ENCODE results near the gene RARB. TPM values are rescaled to one million over a fixed set of nuclear protein-coding genes. Genes with fewer than 3 reads are reported as not detected.

Gene RARB
- total and polyA plus RNA-seq, 2 of the 13 experiments (the other 11 are each of a cell fraction or from before 2014, with no cell fraction given): 0.16 TPM; not detected in 1

DNA sequence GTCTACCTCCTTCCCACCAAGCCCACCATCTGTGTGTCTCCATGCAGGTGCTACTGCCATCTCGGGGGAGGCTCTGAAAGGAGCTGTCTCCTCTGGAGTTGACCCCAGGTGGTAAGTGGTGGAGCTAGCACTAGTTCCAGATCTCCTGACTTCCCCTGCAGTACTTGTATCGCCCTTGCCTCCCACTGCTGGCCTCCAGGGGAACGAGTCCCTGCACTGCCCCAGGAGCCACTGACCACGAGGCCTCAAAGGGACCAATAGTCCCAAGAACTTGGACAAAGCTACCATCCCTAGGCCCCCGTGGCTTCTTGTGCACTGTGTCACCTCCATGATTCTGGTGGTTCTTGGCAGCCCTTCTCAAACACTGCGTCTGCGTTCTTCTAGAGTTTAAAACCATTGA lies 137.7 kb downstream of the RARB start:
- no peak overlapping the region for H3K9ac ChIP-seq (ENCODE audit: insufficient read depth, low read depth, low read length)
- H3K4me3 ChIP-seq (replicated peaks in 1 of 3; ENCODE audit: insufficient read depth in 1 of 3, low read depth in 2 of 3, low read length in 3 of 3): no peak overlapping the region
- no peak overlapping the region for H2AFZ ChIP-seq (ENCODE audit: low read length)
- no peaks in the 10 kb centered on the region for H3K36me3 ChIP-seq (replicated peaks in 1 of 2; ENCODE audit: control insufficient read depth in 1 of 2, insufficient read depth in 2 of 2, low read length in 2 of 2)
- H3K27ac ChIP-seq (ENCODE audit: extremely low read length, insufficient read depth, low read length): no peak overlapping the region
- POLR2A ChIA-PET: no interaction called here
- no peaks in the 10 kb centered on the region for H4K20me1 ChIP-seq (ENCODE audit: insufficient read depth, low read length)
- no peak overlapping the region for H3K4me2 ChIP-seq (ENCODE audit: low read depth, low read length)
- no peak for FAIRE-seq
- H3K27me3 ChIP-seq (ENCODE audit: control insufficient read depth in 1 of 2, insufficient read depth in 2 of 2, low read length in 2 of 2): no peaks in the 10 kb centered on the region
- no peaks in the 10 kb centered on the region for H3K9me3 ChIP-seq (ENCODE audit: low read length)
- ATAC-seq: peak; percentile 42; the same call in 2 of the 3 replicates
- intact Hi-C loops (cut with micrococcal nuclease; ENCODE audit: unreplicated experiment): no loop called here
- in situ Hi-C loops (cut with HindIII; ENCODE audit: extremely low pct_ligation_motif_present, low pct_unique_long_range_greater_than_20kb): no loop called here
- CTCF ChIA-PET (ENCODE audit: low intra/inter-chr PET ratio, low total read pairs): no interaction called here
- no peaks in the 10 kb centered on the region for H3K79me2 ChIP-seq (ENCODE audit: insufficient read depth, low read length)
- no peak for DNase-seq (ENCODE audit: low spot score)
- TF ChIP-seq, protein P1, sequence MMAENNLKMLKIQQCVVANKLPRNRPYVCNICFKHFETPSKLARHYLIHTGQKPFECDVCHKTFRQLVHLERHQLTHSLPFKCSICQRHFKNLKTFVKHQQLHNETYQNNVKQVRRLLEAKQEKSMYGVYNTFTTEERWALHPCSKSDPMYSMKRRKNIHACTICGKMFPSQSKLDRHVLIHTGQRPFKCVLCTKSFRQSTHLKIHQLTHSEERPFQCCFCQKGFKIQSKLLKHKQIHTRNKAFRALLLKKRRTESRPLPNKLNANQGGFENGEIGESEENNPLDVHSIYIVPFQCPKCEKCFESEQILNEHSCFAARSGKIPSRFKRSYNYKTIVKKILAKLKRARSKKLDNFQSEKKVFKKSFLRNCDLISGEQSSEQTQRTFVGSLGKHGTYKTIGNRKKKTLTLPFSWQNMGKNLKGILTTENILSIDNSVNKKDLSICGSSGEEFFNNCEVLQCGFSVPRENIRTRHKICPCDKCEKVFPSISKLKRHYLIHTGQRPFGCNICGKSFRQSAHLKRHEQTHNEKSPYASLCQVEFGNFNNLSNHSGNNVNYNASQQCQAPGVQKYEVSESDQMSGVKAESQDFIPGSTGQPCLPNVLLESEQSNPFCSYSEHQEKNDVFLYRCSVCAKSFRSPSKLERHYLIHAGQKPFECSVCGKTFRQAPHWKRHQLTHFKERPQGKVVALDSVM (CRISPR knock-in tag; IDR thresholded peaks at IDR 0.05): no peak
- TF ChIP-seq, protein P2, sequence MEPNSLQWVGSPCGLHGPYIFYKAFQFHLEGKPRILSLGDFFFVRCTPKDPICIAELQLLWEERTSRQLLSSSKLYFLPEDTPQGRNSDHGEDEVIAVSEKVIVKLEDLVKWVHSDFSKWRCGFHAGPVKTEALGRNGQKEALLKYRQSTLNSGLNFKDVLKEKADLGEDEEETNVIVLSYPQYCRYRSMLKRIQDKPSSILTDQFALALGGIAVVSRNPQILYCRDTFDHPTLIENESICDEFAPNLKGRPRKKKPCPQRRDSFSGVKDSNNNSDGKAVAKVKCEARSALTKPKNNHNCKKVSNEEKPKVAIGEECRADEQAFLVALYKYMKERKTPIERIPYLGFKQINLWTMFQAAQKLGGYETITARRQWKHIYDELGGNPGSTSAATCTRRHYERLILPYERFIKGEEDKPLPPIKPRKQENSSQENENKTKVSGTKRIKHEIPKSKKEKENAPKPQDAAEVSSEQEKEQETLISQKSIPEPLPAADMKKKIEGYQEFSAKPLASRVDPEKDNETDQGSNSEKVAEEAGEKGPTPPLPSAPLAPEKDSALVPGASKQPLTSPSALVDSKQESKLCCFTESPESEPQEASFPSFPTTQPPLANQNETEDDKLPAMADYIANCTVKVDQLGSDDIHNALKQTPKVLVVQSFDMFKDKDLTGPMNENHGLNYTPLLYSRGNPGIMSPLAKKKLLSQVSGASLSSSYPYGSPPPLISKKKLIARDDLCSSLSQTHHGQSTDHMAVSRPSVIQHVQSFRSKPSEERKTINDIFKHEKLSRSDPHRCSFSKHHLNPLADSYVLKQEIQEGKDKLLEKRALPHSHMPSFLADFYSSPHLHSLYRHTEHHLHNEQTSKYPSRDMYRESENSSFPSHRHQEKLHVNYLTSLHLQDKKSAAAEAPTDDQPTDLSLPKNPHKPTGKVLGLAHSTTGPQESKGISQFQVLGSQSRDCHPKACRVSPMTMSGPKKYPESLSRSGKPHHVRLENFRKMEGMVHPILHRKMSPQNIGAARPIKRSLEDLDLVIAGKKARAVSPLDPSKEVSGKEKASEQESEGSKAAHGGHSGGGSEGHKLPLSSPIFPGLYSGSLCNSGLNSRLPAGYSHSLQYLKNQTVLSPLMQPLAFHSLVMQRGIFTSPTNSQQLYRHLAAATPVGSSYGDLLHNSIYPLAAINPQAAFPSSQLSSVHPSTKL (CRISPR knock-in tag; IDR thresholded peaks at IDR 0.05): no peak
- TF ChIP-seq ZNF567 (CRISPR knock-in tag; IDR thresholded peaks at IDR 0.05; ENCODE audit: borderline replicate concordance) (no peak), NFYB (CRISPR knock-in tag; IDR thresholded peaks at IDR 0.05) (no peak), TRIM24 (CRISPR knock-in tag; IDR thresholded peaks at IDR 0.05) (no peak), ETV5 (CRISPR knock-in tag; IDR thresholded peaks at IDR 0.05; ENCODE audit: borderline replicate concordance) (no peak), ZNF776 (CRISPR knock-in tag; IDR thresholded peaks at IDR 0.05) (no peak), HNF4A (CRISPR knock-in tag; IDR thresholded peaks at IDR 0.05) (no peak), LCORL (IDR thresholded peaks at IDR 0.05) (no peak), LCORL (CRISPR knock-in tag; IDR thresholded peaks at IDR 0.05) (no peak), DMAP1 (CRISPR knock-in tag; IDR thresholded peaks at IDR 0.05) (no peak), ZNF773 (CRISPR knock-in tag; IDR thresholded peaks at IDR 0.05; ENCODE audit: borderline replicate concordance) (no peak)
- TF ChIP-seq, protein P3, sequence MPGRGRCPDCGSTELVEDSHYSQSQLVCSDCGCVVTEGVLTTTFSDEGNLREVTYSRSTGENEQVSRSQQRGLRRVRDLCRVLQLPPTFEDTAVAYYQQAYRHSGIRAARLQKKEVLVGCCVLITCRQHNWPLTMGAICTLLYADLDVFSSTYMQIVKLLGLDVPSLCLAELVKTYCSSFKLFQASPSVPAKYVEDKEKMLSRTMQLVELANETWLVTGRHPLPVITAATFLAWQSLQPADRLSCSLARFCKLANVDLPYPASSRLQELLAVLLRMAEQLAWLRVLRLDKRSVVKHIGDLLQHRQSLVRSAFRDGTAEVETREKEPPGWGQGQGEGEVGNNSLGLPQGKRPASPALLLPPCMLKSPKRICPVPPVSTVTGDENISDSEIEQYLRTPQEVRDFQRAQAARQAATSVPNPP (CRISPR knock-in tag; IDR thresholded peaks at IDR 0.05): no peak
- TF ChIP-seq, protein P4, sequence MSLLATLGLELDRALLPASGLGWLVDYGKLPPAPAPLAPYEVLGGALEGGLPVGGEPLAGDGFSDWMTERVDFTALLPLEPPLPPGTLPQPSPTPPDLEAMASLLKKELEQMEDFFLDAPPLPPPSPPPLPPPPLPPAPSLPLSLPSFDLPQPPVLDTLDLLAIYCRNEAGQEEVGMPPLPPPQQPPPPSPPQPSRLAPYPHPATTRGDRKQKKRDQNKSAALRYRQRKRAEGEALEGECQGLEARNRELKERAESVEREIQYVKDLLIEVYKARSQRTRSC (CRISPR knock-in tag; IDR thresholded peaks at IDR 0.05; ENCODE audit: low read depth): no peak
- WGBS (ENCODE audit: low lambda C conversion rate): 52% methylated on average over 5 of the region's 7 CpGs
- no peaks in the 10 kb centered on the region for H3K4me1 ChIP-seq (ENCODE audit: insufficient read depth, low read length)
- no TSS peak for BruUV-seq (replicated peaks)

Data from HepG2 (cell line).